ENCODE results near the gene CNOT3.
"Not testable (repeated sequence)": the region's sequence is repeated elsewhere in the genome, so short reads cannot be mapped to it uniquely, and the experiment has no call there.

Gene CNOT3

DNA sequence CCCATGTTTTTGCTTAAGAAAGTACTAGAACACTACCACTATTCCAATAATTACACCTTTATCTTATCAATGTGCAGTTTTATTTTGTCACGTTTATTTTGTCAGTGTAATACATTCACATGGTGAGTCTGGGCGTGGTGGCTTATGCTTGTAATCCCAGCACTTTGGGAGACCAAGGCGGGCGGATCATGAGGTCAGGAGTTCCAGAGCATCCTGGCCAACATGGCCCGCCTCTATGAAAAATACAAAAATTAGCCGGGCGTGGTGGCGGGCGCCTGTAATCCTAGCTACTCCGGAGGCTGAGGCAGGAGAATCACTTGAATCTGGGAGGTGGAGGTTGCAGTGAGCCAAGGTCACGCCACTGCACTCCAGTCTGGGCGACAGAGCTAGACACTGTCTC is 56.9 kb downstream of the CNOT3 start:
- not testable (repeated sequence) for DNase-seq

DNA sequence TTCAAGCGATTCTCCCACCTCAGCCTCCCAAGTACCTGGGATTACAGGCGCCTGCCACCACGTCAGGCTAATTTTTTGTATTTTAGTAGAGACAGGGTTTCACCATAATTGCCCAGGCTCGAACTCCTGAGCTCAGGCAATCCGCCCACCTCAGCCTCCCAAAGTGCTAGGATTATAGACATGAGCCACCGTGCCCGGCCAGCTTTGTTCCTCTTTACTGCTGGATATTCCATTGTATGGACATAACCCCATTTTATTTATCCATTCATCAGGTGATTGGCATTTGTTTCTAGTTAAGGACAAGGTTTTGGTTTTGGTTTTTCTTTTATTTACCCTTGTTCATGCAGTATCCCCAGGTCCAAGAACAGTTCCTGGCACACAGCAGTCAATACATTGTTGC is 59.0 kb downstream of the CNOT3 start:
- DNase-seq, result peak; percentile 32 to 84 (median 50)

DNA sequence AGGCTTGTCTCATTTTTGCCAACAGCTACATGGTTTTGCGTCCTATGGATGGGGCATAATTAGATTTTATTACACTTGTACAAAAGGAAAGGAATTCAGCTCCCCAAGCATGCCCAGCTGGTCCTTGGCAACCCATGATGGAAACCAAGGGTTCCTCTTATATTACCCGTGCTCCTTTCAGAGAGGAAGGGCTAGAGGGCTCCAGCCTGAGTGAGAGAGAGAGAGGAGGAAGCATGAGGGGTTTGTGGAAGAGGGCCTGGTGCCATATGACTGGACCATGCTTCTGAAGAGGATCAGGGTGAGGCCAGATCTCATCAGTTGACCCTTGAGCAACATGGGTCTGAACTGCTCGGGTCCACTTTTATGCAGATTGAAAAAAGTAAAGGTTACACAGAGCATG is 59.6 kb downstream of the CNOT3 start:
- DNase-seq, result peak in 1 of 3 donors; percentile 28

DNA sequence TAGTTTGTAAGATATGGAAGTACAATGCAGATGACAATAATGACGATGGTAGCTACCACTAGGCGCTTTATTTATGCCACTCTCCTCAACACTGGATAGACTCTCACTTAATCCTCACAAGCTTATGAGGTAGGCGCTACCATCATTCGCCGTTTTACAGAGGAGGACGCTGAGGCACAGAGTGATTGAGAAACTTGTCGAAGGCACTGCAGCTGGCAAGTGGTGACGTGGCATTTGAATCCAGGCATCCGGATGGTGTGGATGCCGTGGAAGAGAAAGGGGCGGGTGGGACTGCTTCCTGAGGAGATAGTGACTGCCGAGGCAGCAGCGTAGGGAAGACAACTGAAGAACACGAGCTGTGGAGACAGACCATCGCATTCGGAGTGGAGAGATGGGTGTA is 61.8 kb downstream of the CNOT3 start:
- no peak for DNase-seq

DNA sequence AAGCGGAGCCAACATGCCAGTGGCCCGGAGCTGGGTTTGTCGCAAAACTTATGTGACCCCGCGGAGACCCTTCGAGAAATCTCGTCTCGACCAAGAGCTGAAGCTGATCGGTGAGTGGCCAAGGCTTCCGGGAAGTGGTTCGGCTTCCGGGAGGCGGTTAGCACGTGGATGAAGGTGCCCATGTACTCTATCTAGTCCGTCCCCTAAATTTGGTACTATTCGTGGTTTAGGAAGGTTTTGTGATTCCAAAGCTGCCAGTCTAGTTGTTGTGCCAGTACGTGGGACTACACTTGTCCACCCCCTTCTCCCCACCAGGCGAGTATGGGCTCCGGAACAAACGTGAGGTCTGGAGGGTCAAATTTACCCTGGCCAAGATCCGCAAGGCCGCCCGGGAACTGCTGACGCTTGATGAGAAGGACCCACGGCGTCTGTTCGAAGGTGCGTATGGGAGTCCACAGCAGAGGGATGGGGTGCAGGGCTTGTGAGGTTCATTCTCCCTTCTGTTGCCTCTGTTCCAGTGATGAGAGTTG is 63.7 kb downstream of the CNOT3 start:
- DNase-seq, result no peak

DNA sequence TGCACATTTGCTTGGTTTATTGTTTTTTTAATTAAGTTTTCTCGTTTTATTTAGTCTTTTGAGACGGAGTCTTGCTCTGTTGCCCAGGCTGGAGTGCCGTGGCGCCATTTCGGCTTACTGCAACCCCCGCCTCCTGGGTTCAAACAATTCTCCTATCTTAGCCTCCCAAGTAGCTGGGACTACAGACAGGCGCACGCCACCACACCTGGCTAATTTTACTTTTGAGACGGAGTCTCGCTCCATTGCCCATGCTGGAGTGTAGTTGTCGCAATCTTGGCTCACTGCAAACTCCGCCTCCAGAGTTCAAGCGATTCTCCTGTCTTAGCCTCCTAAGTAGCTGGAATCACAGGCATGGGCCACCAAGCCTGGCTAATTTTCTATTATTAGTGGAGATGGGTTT is 64.4 kb downstream of the CNOT3 start:
- no peak for DNase-seq

DNA sequence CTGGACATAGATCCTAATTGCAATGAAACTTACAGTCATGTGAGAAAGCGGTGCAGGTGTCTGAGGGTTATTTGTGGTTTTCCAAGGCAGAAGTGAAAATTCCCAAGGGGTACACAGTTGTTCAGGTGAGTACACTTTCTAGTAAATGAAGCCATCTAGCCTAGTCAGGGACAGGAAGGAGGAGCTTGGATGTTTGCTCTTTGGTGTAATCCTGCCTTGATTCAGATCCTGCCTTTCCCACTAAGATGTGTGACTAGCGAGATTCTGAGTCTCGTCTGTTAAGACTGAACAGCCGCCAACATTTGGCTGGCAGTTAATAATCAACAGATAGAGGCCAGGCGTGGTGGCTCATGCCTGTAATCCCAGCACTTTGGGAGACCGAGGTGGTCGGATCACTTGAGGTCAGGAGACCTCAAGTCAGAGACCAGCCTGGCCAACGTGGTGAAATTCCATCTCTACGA is 65.6 kb downstream of the CNOT3 start:
- no peak for DNase-seq

DNA sequence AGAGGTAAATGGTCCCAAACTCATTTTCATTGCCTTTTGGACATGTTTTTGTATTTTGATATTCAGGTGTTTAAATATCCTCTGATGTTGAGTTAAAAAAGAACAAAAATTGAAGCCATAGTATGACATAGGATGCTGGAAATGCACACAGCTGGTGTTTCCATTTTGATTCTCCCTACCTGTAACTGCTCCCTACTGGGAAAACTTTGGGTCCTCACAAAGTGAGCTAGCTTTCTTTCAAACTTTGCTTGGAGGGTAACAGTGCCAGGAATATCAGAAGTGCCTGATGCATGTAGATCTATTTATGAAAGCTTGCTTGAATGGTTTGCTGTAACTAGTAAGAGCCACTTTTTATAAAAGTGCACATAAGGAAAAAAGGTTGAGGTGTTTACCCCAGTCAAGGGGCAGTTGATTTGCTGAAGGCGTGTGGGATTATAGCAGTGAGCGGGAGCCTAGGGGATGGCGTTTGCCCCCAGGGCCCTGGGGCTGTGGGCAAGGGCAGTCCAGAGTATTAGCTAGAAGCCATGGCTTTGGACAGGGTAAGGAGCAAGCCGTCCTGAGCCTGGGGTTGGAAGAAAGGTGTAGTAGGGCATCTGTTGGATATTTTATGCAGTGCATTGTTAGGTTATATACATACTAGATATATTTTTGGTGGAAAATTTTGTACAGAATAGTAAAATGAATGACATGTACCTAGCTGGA is 67.4 kb downstream of the CNOT3 start:
- no peak for DNase-seq
